ENCODE measurements around the gene ERBB4.

GRCh38 chr2:212311807-212312404 lies 226.7 kb downstream of the ERBB4 start:
- TF ChIP-seq, protein P1, sequence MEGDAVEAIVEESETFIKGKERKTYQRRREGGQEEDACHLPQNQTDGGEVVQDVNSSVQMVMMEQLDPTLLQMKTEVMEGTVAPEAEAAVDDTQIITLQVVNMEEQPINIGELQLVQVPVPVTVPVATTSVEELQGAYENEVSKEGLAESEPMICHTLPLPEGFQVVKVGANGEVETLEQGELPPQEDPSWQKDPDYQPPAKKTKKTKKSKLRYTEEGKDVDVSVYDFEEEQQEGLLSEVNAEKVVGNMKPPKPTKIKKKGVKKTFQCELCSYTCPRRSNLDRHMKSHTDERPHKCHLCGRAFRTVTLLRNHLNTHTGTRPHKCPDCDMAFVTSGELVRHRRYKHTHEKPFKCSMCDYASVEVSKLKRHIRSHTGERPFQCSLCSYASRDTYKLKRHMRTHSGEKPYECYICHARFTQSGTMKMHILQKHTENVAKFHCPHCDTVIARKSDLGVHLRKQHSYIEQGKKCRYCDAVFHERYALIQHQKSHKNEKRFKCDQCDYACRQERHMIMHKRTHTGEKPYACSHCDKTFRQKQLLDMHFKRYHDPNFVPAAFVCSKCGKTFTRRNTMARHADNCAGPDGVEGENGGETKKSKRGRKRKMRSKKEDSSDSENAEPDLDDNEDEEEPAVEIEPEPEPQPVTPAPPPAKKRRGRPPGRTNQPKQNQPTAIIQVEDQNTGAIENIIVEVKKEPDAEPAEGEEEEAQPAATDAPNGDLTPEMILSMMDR (IDR thresholded peaks at IDR 0.05; ENCODE audit: low read length) = no peak
- no peak for TF ChIP-seq EZH2phosphoT487 (IDR thresholded peaks at IDR 0.05; ENCODE audit: low read length)

All from MM.1S (cell line).